Gastrocnemius medialis (tissue), 4 donors: ENCODE results near the gene CCDC187.

Experiments
- CTCF ChIP-seq, 5 experiments: fragments of 450-650 bp in 3 of 5; fragments of 200-600 bp in 2 of 5; sonication (generic) in 2 of 5; IDR thresholded peaks in 4 of 5; conservative IDR thresholded peaks in 1 of 5; 1 replicate in 4 of 5; 2 replicates in 1 of 5; pipeline ENCODE4 v1.5.1; 2016 to 2019; ENCODE audit warnings: antibody characterized with exemption in 5 of 5, mild to moderate bottlenecking in 3 of 5, moderate library complexity in 3 of 5
- POLR2A ChIP-seq, 2 donors: fragments of 450-650 bp; IDR thresholded peaks; one replicate each; pipeline ENCODE4 v1.6.1; 2017; ENCODE audit warnings: antibody characterized with exemption in 2 of 2, mild to moderate bottlenecking in 2 of 2, moderate library complexity in 2 of 2

- TF ChIP-seq POLR2A (IDR thresholded peaks at IDR 0.05) (peak; percentile 23 to 26), CTCF (IDR thresholded peaks at IDR 0.05 in 4 of 5, conservative IDR thresholded peaks at IDR 0.05 in 1 of 5) (no peak)
Measured at GRCh38 chr9:136327304-136327974, 23.5 kb upstream of the CCDC187 start, which contains the start of gene GPSM1.
